ENCODE results near the gene TAMM41. TPM values are rescaled to one million over a fixed set of nuclear protein-coding genes. Genes with fewer than 3 reads are reported as not detected.
"Not testable (repeated sequence)": the region's sequence is repeated elsewhere in the genome, so short reads cannot be mapped to it uniquely, and the experiment has no call there.

TAMM41 gene
- total RNA-seq, 1 experiment from 2014 or later = 6.4 TPM

DNA sequence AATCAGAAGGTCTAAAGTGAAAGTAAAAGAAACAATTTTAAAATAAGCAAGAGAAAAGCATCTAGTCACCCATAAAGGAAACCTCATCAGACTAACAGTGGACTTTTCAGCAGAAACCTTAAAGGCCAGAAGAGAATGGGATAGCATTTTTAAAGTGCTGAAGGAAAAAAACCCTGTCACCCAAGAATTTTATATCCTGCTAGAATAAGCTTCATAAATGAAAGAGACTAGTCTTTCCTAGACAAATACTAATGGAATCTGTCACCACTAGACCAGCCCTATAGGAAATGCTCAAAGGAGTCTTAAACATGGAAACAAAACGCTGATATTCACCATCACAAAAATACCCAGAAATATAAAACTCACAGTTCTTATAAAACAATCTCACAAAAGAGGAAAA lies 46.9 kb downstream of the TAMM41 start:
- Histone ChIP-seq H3K27me3 (ENCODE audit: control insufficient read depth, insufficient read depth, low read length) (no peaks in the 10 kb centered on the region), H3K36me3 (replicated peaks; ENCODE audit: control insufficient read depth, insufficient read depth, low read length) (no peaks in the 10 kb centered on the region), H3K4me3 (ENCODE audit: insufficient read depth, low read depth, low read length) (no peak overlapping the region)
- DNase-seq = no peak

DNA sequence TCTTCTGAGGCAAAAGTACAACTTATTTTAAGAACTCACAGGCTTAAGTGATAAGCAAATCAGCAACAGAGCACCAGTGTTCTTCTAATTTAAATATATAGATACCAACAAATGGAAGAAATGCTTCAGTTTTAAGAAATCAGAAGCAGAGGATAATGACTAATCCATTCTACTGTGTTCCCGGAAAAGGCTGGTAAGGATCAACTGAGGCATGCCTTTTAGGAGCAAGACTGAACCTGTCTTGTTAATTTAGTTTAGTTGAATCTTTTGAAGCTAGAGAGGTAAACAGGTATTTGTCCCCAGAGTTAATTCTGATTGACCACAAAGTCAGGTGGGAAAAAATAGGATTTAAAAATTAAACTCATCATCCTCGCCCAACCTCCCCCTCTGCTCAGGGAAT lies 51.8 kb downstream of the TAMM41 start:
- Histone ChIP-seq H3K27me3 (ENCODE audit: control insufficient read depth, insufficient read depth, low read length) (no peaks in the 10 kb centered on the region), H3K4me3 (ENCODE audit: insufficient read depth, low read depth, low read length) (no peak overlapping the region), H3K36me3 (replicated peaks; ENCODE audit: control insufficient read depth, insufficient read depth, low read length) (peaks cover 1% of the 10 kb centered on the region; the same call in 1 of the 2 replicates)
- DNase-seq = no peak

DNA sequence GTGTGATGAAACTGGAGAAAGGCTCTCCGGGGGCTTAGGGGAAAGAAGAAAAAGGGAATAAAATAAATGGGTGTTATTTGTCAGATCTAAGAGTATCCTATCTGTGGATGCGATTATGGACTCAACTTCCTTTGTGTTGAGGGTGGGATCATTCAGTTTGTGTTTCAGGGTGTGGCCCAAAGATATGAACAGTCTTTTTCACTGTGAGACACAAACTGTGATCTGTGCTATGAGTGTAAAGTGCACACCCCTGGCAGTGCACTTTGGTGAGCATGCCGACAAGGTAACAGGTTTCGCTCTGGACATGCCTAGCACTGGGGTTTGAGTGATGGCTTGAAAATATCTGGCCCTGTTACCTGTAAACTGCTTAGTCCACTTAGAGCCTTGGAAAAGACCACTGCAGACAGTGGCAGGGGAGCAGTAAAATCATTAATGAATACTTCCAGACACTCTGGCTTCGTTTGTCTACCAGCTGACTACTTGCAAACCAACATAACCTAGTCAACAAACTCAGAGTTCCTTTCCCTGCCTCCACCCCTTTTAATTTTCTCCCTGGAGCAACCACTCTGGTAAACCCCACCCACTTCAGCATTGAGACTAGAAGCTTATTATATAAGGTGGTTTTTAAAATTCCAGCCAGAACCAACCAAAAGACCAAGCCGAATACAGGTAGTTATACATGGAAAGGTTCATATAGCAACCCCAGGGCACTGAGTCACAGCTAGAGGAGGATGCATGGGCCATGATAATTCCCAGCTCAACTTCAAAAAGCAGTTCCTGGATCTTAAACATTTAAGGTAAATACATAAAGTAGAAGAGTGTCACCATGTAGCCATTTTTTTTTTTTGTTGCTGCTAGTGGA lies 55.1 kb downstream of the TAMM41 start:
- Histone ChIP-seq H3K4me3 (ENCODE audit: insufficient read depth, low read depth, low read length) (no peak overlapping the region), H3K36me3 (replicated peaks; ENCODE audit: control insufficient read depth, insufficient read depth, low read length) (peaks cover 8% of the 10 kb centered on the region), H3K27me3 (ENCODE audit: control insufficient read depth, insufficient read depth, low read length) (no peaks in the 10 kb centered on the region)
- no peak for DNase-seq

DNA sequence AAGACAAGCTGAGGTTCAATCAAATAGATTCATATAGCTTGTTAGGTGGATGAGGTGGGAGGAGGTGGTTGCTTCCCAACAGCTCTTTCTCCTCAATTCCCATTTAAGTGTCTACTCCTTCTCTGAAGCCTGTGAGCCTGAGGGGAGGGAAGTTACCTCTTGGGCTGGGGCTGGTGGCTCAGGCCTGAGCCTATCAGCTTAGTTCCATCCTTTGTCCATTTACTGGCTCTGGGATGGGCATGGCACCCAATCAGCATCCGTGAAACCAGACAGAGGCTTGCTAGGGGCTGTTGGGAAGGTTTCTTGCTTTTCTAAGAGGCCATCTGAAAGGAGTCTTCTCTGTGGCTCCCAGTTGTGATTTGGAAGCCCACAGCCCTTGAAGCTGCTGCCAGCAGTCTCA lies 57.3 kb downstream of the TAMM41 start:
- Histone ChIP-seq H3K4me3 (ENCODE audit: insufficient read depth, low read depth, low read length) (no peak overlapping the region), H3K36me3 (replicated peaks; ENCODE audit: control insufficient read depth, insufficient read depth, low read length) (peaks cover 8% of the 10 kb centered on the region), H3K27me3 (ENCODE audit: control insufficient read depth, insufficient read depth, low read length) (no peaks in the 10 kb centered on the region)
- no peak for DNase-seq

DNA sequence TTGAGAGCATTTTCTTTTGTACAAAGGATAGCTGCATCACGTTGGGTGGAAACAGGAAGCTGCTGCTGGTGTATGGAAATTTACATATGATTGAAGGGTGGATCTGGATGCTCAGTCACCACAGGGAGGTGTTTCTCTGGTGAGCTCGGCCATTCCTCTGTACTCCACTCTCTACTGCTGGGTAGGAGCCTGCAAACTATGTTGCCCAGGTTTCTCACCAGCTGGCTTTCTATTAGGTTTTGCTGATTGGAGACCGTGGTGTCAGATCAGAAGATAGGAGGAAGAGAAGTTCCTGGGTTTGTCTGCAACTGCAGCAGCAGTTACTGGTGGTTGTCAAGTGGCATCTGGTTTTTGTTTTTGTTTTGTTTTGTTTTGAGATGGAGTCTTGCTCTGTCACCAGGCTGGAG lies 61.7 kb downstream of the TAMM41 start:
- no peaks in the 10 kb centered on the region for H3K27me3 ChIP-seq (ENCODE audit: control insufficient read depth, insufficient read depth, low read length)
- H3K36me3 ChIP-seq (replicated peaks; ENCODE audit: control insufficient read depth, insufficient read depth, low read length) = peaks cover 7% of the 10 kb centered on the region
- no peak for DNase-seq
- H3K4me3 ChIP-seq (ENCODE audit: insufficient read depth, low read depth, low read length) = no peak overlapping the region

GRCh38 chr3:11780341-11780740 lies 66.3 kb downstream of the TAMM41 start:
- no peak for DNase-seq
- H3K27me3 ChIP-seq (ENCODE audit: control insufficient read depth, insufficient read depth, low read length) = no peaks in the 10 kb centered on the region
- no peaks in the 10 kb centered on the region for H3K36me3 ChIP-seq (replicated peaks; ENCODE audit: control insufficient read depth, insufficient read depth, low read length)
- H3K4me3 ChIP-seq (ENCODE audit: insufficient read depth, low read depth, low read length) = no peak overlapping the region

GRCh38 chr3:11779626-11780025 lies 67.1 kb downstream of the TAMM41 start:
- Histone ChIP-seq H3K36me3 (replicated peaks; ENCODE audit: control insufficient read depth, insufficient read depth, low read length) (no peaks in the 10 kb centered on the region), H3K27me3 (ENCODE audit: control insufficient read depth, insufficient read depth, low read length) (no peaks in the 10 kb centered on the region), H3K4me3 (ENCODE audit: insufficient read depth, low read depth, low read length) (no peak overlapping the region)
- DNase-seq = no peak

GRCh38 chr3:11778248-11778647 lies 68.4 kb downstream of the TAMM41 start:
- Histone ChIP-seq H3K27me3 (ENCODE audit: control insufficient read depth, insufficient read depth, low read length) (no peaks in the 10 kb centered on the region), H3K36me3 (replicated peaks; ENCODE audit: control insufficient read depth, insufficient read depth, low read length) (no peaks in the 10 kb centered on the region)
- DNase-seq = no peak

GRCh38 chr3:11776346-11776745 lies 70.3 kb downstream of the TAMM41 start:
- DNase-seq = no peak
- Histone ChIP-seq H3K4me3 (ENCODE audit: insufficient read depth, low read depth, low read length) (no peak overlapping the region), H3K36me3 (replicated peaks; ENCODE audit: control insufficient read depth, insufficient read depth, low read length) (no peaks in the 10 kb centered on the region), H3K27me3 (ENCODE audit: control insufficient read depth, insufficient read depth, low read length) (no peaks in the 10 kb centered on the region)

More at GRCh38 chr3:11778248-11778647, 68.4 kb downstream of the TAMM41 start:
- no peak overlapping the region for H3K4me3 ChIP-seq (ENCODE audit: insufficient read depth, low read depth, low read length)

DNA sequence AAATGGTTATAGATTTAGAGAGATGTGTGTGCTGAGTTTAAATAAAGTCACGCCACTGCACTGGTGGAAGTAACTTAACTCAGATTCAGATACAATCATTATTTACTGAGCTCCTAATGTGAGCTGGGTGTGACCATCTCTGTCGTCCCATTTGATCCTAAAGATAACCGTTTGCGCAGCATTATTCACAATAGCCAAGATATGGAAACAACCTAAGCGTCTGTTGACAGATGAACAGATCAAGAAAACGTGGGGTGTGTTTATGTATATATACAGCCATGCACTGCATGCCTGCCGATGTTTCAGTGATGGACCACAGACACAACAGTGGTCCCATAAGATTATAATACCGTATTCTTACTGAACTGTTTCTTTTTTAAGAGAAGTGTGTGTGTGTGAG lies 71.2 kb downstream of the TAMM41 start:
- Histone ChIP-seq H3K36me3 (replicated peaks; ENCODE audit: control insufficient read depth, insufficient read depth, low read length) (no peaks in the 10 kb centered on the region), H3K27me3 (ENCODE audit: control insufficient read depth, insufficient read depth, low read length) (no peaks in the 10 kb centered on the region), H3K4me3 (ENCODE audit: insufficient read depth, low read depth, low read length) (no peak overlapping the region)
- DNase-seq = no peak

- Histone ChIP-seq H3K4me3 (ENCODE audit: insufficient read depth, low read depth, low read length) (no peak overlapping the region), H3K27me3 (ENCODE audit: control insufficient read depth, insufficient read depth, low read length) (no peaks in the 10 kb centered on the region; the same call in 1 of the 2 replicates), H3K36me3 (replicated peaks; ENCODE audit: control insufficient read depth, insufficient read depth, low read length) (no peaks in the 10 kb centered on the region)
- DNase-seq = peak; percentile 85
Measured at GRCh38 chr3:11774296-11774877, 72.3 kb downstream of the TAMM41 start.

DNA sequence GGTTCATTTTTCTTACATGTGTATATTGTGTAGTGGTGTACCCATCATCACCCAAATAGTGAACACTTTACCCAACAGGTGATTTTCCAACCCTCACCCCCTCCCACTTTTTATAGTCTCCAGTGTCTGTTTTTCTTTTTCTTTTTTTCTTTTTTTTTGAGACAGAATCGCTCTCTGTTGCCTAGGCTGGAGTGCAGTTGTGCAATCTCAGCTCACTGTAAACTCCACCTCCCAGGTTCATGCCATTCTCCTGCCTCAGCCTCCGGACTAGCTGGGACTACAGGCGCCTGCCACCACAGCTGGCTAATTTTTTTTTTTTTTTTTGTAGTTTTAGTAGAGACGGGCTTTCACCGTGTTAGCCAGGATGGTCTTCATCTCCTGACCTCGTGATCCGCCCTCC lies 74.8 kb downstream of the TAMM41 start:
- H3K4me3 ChIP-seq (ENCODE audit: insufficient read depth, low read depth, low read length); DNase-seq; H3K36me3 ChIP-seq (replicated peaks; ENCODE audit: control insufficient read depth, insufficient read depth, low read length); H3K27me3 ChIP-seq (ENCODE audit: control insufficient read depth, insufficient read depth, low read length): not testable (repeated sequence)

- Histone ChIP-seq H3K27me3 (ENCODE audit: control insufficient read depth, insufficient read depth, low read length) (no peaks in the 10 kb centered on the region; the same call in none of the 2 replicates), H3K36me3 (replicated peaks; ENCODE audit: control insufficient read depth, insufficient read depth, low read length) (no peaks in the 10 kb centered on the region), H3K4me3 (ENCODE audit: insufficient read depth, low read depth, low read length) (no peak overlapping the region)
- DNase-seq = peak; percentile 93
Measured at GRCh38 chr3:11770477-11771391, 76.0 kb downstream of the TAMM41 start.

GRCh38 chr3:11769704-11770476 lies 76.8 kb downstream of the TAMM41 start:
- Histone ChIP-seq H3K27me3 (ENCODE audit: control insufficient read depth, insufficient read depth, low read length) (no peaks in the 10 kb centered on the region; the same call in none of the 2 replicates), H3K4me3 (ENCODE audit: insufficient read depth, low read depth, low read length) (no peak overlapping the region), H3K36me3 (replicated peaks; ENCODE audit: control insufficient read depth, insufficient read depth, low read length) (no peaks in the 10 kb centered on the region)
- DNase-seq = peak; percentile 52

All from H7 (cell line).